ENCODE data around the gene BAG1. TPM values are rescaled to one million over a fixed set of nuclear protein-coding genes. Genes with fewer than 3 reads are reported as not detected.

BAG1 gene
- total RNA-seq, 1 donor, result 34.7 TPM

DNA sequence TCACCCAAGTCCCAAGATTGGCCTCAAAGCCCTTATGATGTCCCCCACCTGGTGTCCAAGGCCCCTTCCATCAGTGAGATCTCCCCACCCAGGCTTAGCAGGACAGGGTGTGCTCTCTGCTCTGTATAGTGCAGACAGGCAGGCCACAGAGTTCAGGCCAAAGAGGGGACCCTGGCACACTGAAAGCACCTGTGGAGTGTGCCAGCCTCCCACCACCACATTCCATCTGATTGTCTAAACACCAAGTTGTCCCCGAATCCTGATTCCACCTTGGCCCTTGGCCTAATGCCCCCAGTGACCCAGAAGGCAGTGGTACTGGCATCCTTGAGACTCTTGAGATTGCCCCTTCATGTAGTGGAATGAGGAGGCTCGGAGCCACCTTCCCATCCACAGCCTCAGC lies 19.2 kb downstream of the BAG1 start:
- no peak for DNase-seq (ENCODE audit: low read depth in 2 of 3, low spot score in 2 of 3)

- no peak for DNase-seq (ENCODE audit: low read depth in 2 of 3, low spot score in 2 of 3)
These were observed 20.2 kb downstream of the BAG1 start for GRCh38 chr9:33244137-33244784.

DNA sequence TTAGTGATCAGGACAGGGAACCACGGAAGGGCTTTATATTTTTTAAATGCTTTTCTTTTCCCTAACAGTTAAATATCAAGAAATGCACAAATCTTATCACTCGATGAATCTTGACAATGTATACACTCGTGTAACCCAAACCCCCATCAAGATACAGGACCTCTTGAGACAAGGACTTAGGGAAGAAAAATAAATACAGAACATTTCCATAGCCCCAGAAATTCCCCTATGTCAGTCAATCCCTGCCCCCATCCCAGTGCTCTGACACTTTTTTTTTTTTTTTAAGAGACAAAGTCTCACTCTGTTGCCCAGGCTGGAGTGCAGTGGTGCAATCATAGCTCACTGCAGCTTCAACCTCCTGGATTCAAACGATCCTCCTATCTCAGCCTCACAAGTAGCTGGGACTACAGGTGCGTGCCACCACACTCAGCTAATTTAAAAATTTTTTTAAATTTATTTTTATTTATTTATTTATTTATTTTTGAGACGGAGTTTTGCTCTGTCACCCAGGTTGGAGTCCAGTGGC lies 21.8 kb downstream of the BAG1 start:
- DNase-seq (ENCODE audit: low read depth in 2 of 3, low spot score in 2 of 3), result no peak

DNA sequence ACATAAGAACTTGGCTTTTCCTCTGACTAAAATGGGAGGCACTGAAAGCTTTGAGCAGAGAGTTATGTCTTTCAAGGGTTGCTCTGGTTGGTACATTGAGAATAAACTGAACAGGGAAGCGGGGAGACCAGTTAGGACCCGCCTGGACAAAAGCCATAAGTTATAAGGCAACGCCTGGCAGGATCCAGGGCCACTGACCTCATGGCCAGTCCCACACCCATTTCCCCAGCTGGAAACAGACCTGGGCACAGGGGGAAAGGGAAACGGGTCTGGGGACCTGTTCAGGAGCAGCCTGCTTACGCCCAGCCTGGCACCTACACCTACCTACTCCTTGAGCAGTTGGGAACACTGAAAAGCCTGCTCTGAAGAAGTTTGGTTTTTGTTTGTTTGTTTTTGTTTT lies 23.2 kb downstream of the BAG1 start:
- no peak for DNase-seq (ENCODE audit: low read depth in 2 of 3, low spot score in 2 of 3)

- DNase-seq (ENCODE audit: low read depth in 2 of 3, low spot score in 2 of 3), result peak in 2 of 3 donors; percentile 90 to 98
These were observed 24.6 kb downstream of the BAG1 start, which contains the start of gene SPINK4 for GRCh38 chr9:33239921-33240320. SPINK4 (plus strand) TSS chr9:33240167; CDS start chr9:33240209, 42 bp downstream.

DNA sequence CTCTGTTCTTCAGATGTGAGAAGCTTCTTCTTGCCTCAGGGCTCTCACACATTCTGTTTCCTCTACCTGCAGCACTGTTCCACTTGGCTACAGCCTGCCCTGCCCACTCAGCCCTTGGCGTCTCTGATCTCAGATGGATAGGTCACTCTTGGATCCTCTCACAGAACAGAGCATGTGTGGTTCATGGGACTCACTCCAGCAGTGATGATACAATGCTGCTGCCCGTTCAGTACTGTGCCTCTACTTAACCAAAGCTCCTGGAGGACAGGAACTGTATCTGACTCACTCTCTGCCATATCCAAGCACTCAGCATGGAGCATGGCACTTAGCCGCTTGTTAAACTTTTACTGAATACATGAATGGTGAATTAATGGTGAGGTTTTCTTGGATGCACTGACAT lies 27.9 kb downstream of the BAG1 start:
- DNase-seq (ENCODE audit: low read depth in 2 of 3, low spot score in 2 of 3), result no peak

DNA sequence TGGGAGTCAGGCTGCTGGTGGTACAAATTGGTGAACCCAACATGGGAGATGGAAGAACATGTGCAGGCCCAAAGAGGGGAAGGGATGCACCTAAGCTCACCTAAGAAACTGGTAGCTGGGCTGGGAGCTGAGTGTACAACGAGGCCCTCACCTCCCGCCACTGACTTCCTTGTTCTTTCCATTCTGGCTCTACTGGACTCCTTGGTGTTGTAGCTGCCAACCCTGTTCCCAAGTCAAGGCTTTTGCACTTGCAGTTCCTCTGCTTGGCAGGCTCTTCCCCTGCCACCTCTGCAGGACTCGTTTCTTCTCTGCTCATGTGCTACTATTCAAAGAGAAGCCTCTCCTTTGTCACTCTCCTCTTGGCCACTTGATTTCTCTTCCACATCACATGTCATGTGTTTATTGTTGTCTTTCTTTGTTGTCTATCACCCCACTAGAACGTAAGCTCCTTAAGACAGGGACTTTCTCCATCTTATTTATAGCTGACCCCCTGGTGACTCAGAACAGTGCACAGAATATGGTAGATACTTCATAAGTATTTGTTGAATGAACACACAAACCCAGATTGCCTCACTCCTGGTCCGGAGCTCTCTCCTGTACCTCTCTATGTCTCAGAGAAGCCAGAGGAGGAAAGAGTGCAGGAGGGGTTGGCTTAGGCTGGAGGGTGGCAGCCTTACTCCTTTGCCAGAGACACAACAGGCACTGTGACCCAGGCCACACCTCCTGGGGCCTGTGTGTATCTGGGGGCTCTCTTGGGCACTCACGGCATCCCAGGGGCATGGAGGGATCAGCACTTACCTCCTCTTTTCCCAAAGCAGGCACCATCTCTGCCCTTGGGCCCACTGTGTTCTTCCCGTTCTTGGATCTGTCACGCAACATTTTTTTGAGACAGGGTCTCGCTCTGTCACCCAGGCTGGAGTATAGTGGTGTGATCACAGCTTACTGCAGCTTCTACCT lies 29.7 kb downstream of the BAG1 start:
- no peak for DNase-seq (ENCODE audit: low read depth in 2 of 3, low spot score in 2 of 3)

- DNase-seq (ENCODE audit: low read depth in 2 of 3, low spot score in 2 of 3), result peak in 2 of 3 donors; percentile 82 to 94
These were observed 30.7 kb downstream of the BAG1 start for GRCh38 chr9:33233626-33234342.

DNA sequence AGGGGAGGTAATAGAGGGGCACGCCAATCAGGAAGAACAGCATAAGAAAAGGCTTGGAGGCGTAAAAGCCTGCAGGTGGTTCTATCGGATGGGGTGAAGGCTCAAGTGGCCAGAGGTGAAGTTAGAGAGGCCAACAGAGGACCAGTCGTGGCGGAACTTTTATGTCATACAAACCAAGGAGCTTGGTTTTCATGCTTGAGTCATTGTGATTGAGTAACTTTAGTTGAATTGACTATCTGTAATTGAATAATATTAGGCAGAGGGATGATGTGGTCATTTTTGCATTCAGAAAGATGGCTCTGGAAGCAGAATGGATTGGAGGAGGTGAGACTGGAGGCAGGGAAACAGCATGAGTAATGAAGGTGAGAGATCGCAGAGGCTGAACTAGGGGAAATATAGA lies 31.7 kb downstream of the BAG1 start:
- no peak for DNase-seq (ENCODE audit: low read depth in 2 of 3, low spot score in 2 of 3)

GRCh38 chr9:33231623-33231942 lies 32.9 kb downstream of the BAG1 start:
- no peak for DNase-seq (ENCODE audit: low read depth in 2 of 3, low spot score in 2 of 3)

GRCh38 chr9:33230756-33231622 lies 33.5 kb downstream of the BAG1 start:
- DNase-seq (ENCODE audit: low read depth in 2 of 3, low spot score in 2 of 3), result no peak

DNA sequence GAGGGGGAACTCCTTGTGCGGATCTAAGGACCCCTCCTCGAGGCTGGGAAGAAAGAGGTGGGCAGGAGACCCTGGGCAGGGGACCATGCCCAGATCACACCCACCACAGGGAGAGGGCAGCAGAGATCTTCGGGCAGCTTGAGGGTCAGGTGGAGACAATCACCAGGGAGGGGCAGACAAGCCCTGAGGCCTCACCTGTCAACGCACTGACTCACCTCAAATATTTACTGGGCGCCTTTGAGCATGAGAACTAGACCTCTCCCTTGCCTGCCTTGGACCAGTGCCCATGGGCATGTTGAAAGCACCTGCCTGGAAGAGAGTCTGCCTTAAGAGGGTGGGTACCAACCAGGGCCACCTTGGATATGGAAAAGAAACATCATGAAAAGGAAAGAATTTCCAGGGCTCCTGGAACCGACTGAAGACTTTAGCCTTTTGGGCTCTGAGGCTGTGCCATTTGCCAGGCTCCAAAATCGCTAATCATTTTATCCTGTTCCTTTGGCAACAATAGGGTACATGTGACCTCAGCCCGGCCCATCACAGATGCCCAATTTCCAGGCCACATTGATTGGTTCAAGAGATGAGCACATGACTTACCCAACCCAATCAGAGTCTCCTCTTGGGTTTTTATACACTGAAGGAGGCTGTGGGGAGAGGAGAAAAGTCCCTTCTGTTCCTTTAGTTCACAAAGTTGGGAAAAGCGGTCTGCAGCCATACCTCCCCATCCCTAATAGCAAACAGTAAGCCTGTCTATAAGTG lies 35.0 kb downstream of the BAG1 start:
- DNase-seq (ENCODE audit: low read depth in 2 of 3, low spot score in 2 of 3), result no peak

DNA sequence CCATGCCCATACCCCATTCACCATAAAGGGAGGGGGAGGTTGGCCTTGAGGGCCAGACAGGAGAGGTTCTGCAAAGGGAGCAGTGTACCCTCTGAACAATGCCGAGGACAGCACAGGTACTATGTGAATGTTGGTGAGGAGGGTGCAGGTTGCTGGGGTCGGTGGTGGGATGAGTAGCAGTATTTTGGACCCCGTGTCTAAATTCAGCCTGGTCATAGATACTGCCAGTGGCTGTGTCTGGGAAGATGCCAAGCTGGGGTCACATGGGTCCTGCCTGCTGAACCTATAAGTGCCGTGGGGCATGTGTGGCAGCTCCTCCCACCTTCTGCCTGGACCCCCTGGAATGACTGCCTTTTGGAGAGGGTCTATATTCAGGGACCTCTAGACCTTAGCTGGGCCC lies 35.9 kb downstream of the BAG1 start:
- no peak for DNase-seq (ENCODE audit: low read depth in 2 of 3, low spot score in 2 of 3)

- DNase-seq (ENCODE audit: low read depth in 2 of 3, low spot score in 2 of 3), result no peak
These were observed 36.8 kb downstream of the BAG1 start for GRCh38 chr9:33227741-33228140.

GRCh38 chr9:33227008-33227398 lies 37.5 kb downstream of the BAG1 start:
- peak in 2 of 3 donors; percentile 44 to 64 for DNase-seq (ENCODE audit: low read depth in 2 of 3, low spot score in 2 of 3)

- peak; percentile 45 to 91 (median 80) for DNase-seq (ENCODE audit: low read depth in 2 of 3, low spot score in 2 of 3)
These were observed 39.0 kb downstream of the BAG1 start for GRCh38 chr9:33225319-33226147.

GRCh38 chr9:33223696-33224095 lies 40.8 kb downstream of the BAG1 start:
- no peak for DNase-seq (ENCODE audit: low read depth in 2 of 3, low spot score in 2 of 3)

- peak in 1 of 3 donors; percentile 33 for DNase-seq (ENCODE audit: low read depth in 2 of 3, low spot score in 2 of 3)
These were observed 42.5 kb downstream of the BAG1 start for GRCh38 chr9:33222031-33222430.

GRCh38 chr9:33221568-33221884 lies 43.0 kb downstream of the BAG1 start:
- DNase-seq (ENCODE audit: low read depth in 2 of 3, low spot score in 2 of 3), result no peak
